PC-3 (cell line): Measurements from ENCODE around the gene POP4. TPM values are rescaled to one million over a fixed set of nuclear protein-coding genes. Genes with fewer than 3 reads are reported as not detected.

Experiments
- ATAC-seq: fragments of 200-7000 bp; cut with Tn5 transposase; 2 replicates; pipeline ENCODE4 v1.9.1; 2020; ENCODE audit warnings: mild to moderate bottlenecking, moderate library complexity
- BruUV-seq: library from RNA; stranded (reverse); fragments of 400-500 nt; replicated peaks from 2 replicates; lab custom pipeline; 2021; lab: Mats Ljungman, UMichigan
- CTCF ChIA-PET: fragments of 300-600 bp; sonication (Branson Sonifier 250); formaldehyde crosslinking; loops from one replicate; lab custom pipeline; 2022; ENCODE audit warnings: antibody characterized with exemption; lab: Charles Lee
- POLR2A ChIA-PET: fragments of 300-600 bp; sonication (Branson Sonifier 250); formaldehyde crosslinking; loops from one replicate; lab custom pipeline; 2022; ENCODE audit warnings: antibody characterized with exemption; ENCODE audit not compliant: unreplicated experiment; lab: Charles Lee
- DNase-seq: peaks from one replicate; pipeline ENCODE4 v3.0.0-alpha.2; 2015
- H2AFZ ChIP-seq: fragments of 300-600 bp; sonication (generic); 2 replicates; pipeline ENCODE4 v1.6.0; 2016; ENCODE audit warnings: antibody characterized with exemption, low read length
- H3F3A ChIP-seq: fragments of 300-600 bp; sonication (generic); one replicate; pipeline ENCODE4 v1.6.0; 2017; ENCODE audit warnings: antibody characterized with exemption, low read length, control low read depth, mild to moderate bottlenecking; ENCODE audit not compliant: unreplicated experiment
- H3K27ac ChIP-seq: fragments of 300-600 bp; sonication (generic); 2 replicates; pipeline ENCODE4 v1.5.1; 2016; ENCODE audit warnings: mild to moderate bottlenecking, low read length
- H3K27me3 ChIP-seq: fragments of 300-600 bp; sonication (generic); 2 replicates; pipeline ENCODE4 v1.6.1; 2016; ENCODE audit warnings: low read length, mixed read lengths
- H3K36me3 ChIP-seq: fragments of 300-600 bp; sonication (generic); 2 replicates; pipeline ENCODE4 v1.6.1; 2016; ENCODE audit warnings: low read depth, mixed run types, low read length, mixed read lengths
- H3K4me1 ChIP-seq: fragments of 300-600 bp; sonication (generic); 2 replicates; pipeline ENCODE4 v1.5.1; 2016; ENCODE audit warnings: low read length; ENCODE audit not compliant: insufficient read depth
- H3K4me2 ChIP-seq: fragments of 300-600 bp; sonication (generic); 2 replicates; pipeline ENCODE4 v1.6.0; 2016; ENCODE audit warnings: low read length
- H3K4me3 ChIP-seq: fragments of 300-600 bp; sonication (generic); 2 replicates; pipeline ENCODE4 v1.5.1; 2016; ENCODE audit warnings: mild to moderate bottlenecking, low read length, mixed read lengths
- H3K79me2 ChIP-seq: fragments of 300-600 bp; sonication (generic); 2 replicates; pipeline ENCODE4 v1.6.1; 2017; ENCODE audit warnings: low read length, mixed read lengths
- H3K9ac ChIP-seq: fragments of 300-600 bp; sonication (generic); 2 replicates; pipeline ENCODE4 v1.6.0; 2016; ENCODE audit warnings: mild to moderate bottlenecking, low read length
- H3K9me2 ChIP-seq: fragments of 300-600 bp; sonication (generic); replicated peaks from 2 replicates; pipeline ENCODE4 v1.6.1; 2016; ENCODE audit warnings: mixed run types, low read length, mixed read lengths
- H3K9me3 ChIP-seq: fragments of 300-600 bp; sonication (generic); 2 replicates; pipeline ENCODE4 v1.6.1; 2016; ENCODE audit warnings: low read length, mixed read lengths
- H4K20me1 ChIP-seq: fragments of 300-600 bp; sonication (generic); 2 replicates; pipeline ENCODE4 v1.6.1; 2016; ENCODE audit warnings: low read length, mixed read lengths
- CTCF ChIP-seq: fragments of 300-600 bp; sonication (generic); conservative IDR thresholded peaks from 2 replicates; pipeline ENCODE4 v1.5.1; 2017; ENCODE audit warnings: antibody characterized with exemption, low read depth, mild to moderate bottlenecking, low read length
- EZH2 ChIP-seq: fragments of 300-600 bp; sonication (generic); IDR thresholded peaks from one replicate; pipeline ENCODE4 v1.6.1; 2017; ENCODE audit warnings: antibody characterized with exemption, mild to moderate bottlenecking, low read length; ENCODE audit not compliant: unreplicated experiment
- EZH2phosphoT487 ChIP-seq: fragments of 300-600 bp; sonication (generic); IDR thresholded peaks from 2 replicates; pipeline ENCODE4 v1.6.1; 2018; ENCODE audit warnings: mild to moderate bottlenecking, antibody characterized with exemption, low read length, borderline replicate concordance
- intact Hi-C: fragments of 100-400 bp; cut with micrococcal nuclease; formaldehyde crosslinking; loops from 2 replicates; pipeline ENCODE4 v1.9.0; 2023
- total RNA-seq: library from RNA; depleted of rRNA; stranded (reverse); fragments of >200 nt; gene quantifications from 2 replicates; pipeline ENCODE4 v1.2.3, GENCODE V29; 2014

Gene POP4
- total RNA-seq, 1 experiment from 2014 or later: 115 TPM

- no peak overlapping the region for H3K4me3 ChIP-seq
- no peaks in the 10 kb centered on the region for H3K9me2 ChIP-seq
- CTCF ChIA-PET: no interaction called here
- POLR2A ChIA-PET: no interaction called here
- H3K36me3 ChIP-seq: no peaks in the 10 kb centered on the region
- no peak overlapping the region for H3K4me2 ChIP-seq
- H2AFZ ChIP-seq: no peak overlapping the region
- H3K9me3 ChIP-seq: no peaks in the 10 kb centered on the region
- no peaks in the 10 kb centered on the region for H3K79me2 ChIP-seq
- no peak for TF ChIP-seq EZH2
- TF ChIP-seq CTCF: no peak
- TF ChIP-seq EZH2phosphoT487: no peak
- H3K9ac ChIP-seq: no peak overlapping the region
- no peaks in the 10 kb centered on the region for H4K20me1 ChIP-seq
- DNase-seq (no peak), ATAC-seq (no peak)
- H3K27ac ChIP-seq: no peak overlapping the region
- peaks cover 36% of the 10 kb centered on the region for H3K27me3 ChIP-seq
- intact Hi-C loops: no loop called here
- H3K4me1 ChIP-seq: no peaks in the 10 kb centered on the region
- no TSS peak for BruUV-seq
- no peaks in the 10 kb centered on the region for H3F3A ChIP-seq
These were observed 38.6 kb upstream of the POP4 start for GRCh38 chr19:29567366-29567915.

- Histone ChIP-seq H3K9ac (no peak overlapping the region), H4K20me1 (no peaks in the 10 kb centered on the region), H3K27me3 (peaks cover 42% of the 10 kb centered on the region), H3K36me3 (no peaks in the 10 kb centered on the region), H3K79me2 (no peaks in the 10 kb centered on the region), H3F3A (no peaks in the 10 kb centered on the region), H3K9me3 (no peaks in the 10 kb centered on the region), H3K4me1 (no peaks in the 10 kb centered on the region), H3K9me2 (no peaks in the 10 kb centered on the region), H3K4me3 (no peak overlapping the region), H2AFZ (no peak overlapping the region), H3K4me2 (no peak overlapping the region), H3K27ac (no peak overlapping the region)
- ChIA-PET CTCF (no interaction called here), POLR2A (interaction anchor here (0.7 kb wide), 1 partner anchor 37 kb away, joined by 4 read pairs; no protein-coding TSS in a partner anchor)
- TF ChIP-seq EZH2 (no peak), CTCF (no peak), EZH2phosphoT487 (no peak)
- DNase-seq (no peak), ATAC-seq (no peak)
- intact Hi-C loops: no loop called here
- no TSS peak for BruUV-seq
These were observed 37.8 kb upstream of the POP4 start for GRCh38 chr19:29568036-29569025.
